ENCODE data around the gene SERPINC1.
"Not testable (repeated sequence)": the region's sequence is repeated elsewhere in the genome, so short reads cannot be mapped to it uniquely, and the experiment has no call there.

Gene SERPINC1

DNA sequence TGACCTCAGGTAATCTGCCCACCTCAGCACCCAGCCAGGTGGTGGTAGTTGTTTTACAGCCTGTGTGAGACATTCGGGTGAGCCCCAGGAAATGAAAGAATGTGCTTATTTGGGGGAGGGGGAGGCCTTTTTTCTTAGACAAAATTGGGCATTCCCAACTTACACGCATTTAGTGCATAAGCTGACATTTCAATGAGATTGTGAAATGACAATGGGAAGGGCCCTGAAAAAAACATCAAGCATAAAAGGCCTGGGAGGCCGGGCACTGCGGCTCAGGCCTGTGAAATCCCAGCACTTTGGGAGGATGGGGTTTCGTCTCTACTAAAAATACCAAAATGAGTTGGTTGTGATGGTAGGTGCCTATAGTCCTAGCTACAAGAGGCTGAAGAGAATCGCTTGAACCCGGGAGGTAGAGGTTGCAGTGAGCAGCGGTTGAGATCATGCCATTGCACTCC, 54.3 kb downstream of the SERPINC1 start:
- DNase-seq: no peak

GRCh38 chr1:173862146-173862768, 54.9 kb downstream of the SERPINC1 start:
- not testable (repeated sequence) for DNase-seq

- DNase-seq: no peak
These were observed 55.4 kb downstream of the SERPINC1 start for GRCh38 chr1:173861731-173862145.

GRCh38 chr1:173860065-173860464, 57.1 kb downstream of the SERPINC1 start:
- no peak for DNase-seq

DNA sequence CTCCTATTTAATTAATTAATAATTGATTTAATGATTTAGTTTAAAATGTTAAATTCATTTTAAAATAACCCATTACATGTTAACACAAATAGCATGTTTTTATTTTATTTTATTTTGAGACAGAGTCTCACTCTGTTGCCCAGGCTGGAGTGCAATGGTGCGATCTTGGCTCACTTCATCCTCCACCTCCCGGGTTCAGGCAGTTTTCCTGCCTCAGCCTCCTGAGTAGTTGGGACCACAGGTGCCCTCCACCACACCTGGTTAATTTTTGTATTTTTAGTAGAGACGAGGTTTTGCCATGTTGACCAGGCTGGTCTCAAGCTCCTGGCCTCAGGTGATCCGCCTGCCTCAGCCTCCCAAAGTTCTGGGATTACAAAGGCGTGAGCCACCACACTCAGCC, 57.6 kb downstream of the SERPINC1 start:
- DNase-seq: not testable (repeated sequence)

DNA sequence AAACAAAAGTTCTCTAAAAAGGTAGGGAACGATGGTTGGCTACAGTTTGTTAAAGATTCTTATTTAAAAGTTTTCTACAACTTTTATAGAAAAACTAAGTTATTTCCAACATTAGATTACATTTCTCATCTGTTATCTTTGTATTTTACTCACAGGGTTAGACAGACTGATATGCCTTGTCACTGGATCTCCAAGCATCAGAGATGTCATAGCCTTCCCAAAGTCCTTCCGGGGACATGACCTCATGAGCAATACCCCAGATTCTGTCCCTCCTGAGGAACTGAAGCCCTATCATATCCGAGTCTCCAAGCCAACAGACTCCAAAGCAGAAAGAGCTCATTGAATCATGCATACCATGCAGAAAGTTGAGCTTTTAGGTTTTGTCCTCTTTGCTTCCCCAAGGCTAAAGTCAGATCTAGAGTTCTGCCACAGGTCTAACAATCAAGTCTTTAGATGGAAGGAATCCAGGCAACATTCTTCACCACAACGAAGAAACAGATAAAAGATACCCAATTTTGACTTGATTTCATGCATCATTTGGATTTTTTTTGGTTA, 59.7 kb downstream of the SERPINC1 start:
- DNase-seq: no peak

DNA sequence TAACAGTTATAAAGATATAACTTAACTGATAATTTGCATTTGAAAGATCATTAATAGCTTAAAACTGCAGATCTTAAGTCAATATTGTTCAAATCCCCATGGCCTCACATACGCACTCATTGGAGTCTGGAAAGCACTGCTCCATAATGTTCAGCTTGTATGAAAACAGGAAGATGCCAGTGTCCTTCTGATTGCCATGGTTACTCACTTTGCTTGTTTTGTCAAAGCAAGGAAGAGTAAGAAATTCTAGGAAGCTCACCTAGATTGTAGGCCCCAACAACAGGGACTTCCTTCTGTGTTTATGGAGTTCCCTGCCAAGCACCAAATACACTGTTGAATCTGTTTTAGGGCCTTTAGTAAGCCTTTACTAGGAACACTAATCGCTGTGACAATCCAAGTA, 60.2 kb downstream of the SERPINC1 start:
- no peak for DNase-seq

DNA sequence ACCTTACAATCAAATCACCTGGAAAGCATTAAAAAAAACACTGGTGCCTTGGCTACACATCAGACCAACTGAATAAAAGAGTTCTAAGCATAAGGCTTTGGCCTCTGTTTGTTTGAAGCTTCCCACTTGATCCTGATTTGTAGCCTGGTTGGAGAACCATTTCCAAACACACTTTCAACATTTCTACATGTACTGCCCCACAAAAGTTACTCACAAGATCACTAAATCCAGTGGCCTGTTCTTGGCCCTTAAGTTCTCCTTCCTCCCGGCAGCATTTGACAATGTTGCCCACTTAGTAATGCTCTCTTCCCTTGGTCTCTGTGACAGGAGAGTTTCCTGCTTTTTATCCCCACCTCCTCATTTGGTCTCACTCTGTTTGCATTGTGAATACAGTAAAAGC, 61.1 kb downstream of the SERPINC1 start:
- no peak for DNase-seq
